ENCODE data around the gene WSB2.

Gene WSB2

DNA sequence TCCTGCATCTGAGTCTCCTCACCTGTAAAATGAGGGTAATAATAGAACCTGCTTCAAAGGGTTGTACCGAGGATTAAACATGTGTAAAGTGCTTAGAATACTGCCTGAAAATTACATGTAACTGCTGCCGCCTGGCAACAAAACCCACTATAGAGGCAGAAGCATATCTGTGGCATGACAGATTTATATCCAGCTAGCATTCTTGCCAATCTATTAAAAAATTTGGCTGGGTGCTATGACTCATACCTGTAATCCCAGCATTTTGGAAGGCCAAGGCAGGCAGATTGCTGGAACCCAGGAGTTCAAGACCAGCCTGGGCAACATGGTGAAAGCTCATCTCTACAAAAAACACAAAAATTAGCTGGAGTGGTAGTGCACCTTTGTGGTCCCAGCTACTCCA is 75.8 kb downstream of the WSB2 start:
- no peak for DNase-seq
